A549 treated with AZD2906 at 1 μM for 4 hours (cell line): Measurements from ENCODE around the gene SAP30. TPM values are rescaled to one million over a fixed set of nuclear protein-coding genes. Genes with fewer than 3 reads are reported as not detected.

ENCODE experiments used
- total RNA-seq: library from RNA; stranded (reverse); fragments of 200-300 nt; extraction: Qiagen RNA extraction; gene quantifications from 5 replicates; pipeline ENCODE4 v1.2.3, GENCODE V29; 2022

The SAP30 gene, protein sequence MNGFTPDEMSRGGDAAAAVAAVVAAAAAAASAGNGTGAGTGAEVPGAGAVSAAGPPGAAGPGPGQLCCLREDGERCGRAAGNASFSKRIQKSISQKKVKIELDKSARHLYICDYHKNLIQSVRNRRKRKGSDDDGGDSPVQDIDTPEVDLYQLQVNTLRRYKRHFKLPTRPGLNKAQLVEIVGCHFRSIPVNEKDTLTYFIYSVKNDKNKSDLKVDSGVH
- total RNA-seq, result 23.3 to 25.9 TPM (median 24.1 TPM) in 5 replicates

DNA sequence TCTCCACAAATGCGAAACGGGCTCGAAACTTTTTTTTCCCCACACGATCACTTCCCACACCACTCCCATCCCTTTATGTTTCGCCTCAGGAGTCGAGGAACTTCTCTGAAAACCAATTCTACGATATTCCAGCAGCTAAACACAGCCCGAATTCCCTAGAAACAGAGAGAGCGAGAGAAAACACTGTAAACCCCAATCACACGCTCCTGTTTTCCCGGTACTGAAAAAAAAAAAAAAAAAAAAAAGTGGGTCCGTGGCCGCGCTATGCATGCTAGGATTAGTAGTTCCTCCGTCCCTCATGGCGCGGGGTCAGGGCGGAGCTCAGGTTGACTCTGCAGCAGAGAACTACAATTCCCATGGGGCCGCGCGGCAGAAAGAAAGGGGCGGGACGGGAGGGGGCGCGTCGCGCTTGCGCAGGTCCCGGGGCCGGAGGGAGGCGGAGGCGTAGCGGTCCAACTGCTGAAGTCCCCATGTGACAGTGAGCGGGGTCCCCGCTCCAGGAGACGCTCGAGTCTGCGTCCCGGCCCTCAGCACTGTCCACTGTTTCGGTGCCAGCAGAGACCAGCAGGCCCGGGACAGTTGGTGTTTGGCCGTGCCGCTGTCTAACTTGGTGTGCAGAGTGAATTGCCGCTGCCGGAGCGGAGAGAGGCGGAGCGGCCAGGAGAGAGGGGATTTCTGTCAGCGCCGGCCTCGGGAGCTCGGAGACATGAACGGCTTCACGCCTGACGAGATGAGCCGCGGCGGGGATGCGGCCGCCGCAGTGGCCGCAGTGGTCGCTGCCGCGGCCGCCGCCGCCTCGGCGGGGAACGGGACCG is at the start of gene SAP30:
SAP30 (plus strand) TSS at position 478 of the 815 bp plus-strand sequence; CDS start at position 707, 229 bp downstream.

DNA sequence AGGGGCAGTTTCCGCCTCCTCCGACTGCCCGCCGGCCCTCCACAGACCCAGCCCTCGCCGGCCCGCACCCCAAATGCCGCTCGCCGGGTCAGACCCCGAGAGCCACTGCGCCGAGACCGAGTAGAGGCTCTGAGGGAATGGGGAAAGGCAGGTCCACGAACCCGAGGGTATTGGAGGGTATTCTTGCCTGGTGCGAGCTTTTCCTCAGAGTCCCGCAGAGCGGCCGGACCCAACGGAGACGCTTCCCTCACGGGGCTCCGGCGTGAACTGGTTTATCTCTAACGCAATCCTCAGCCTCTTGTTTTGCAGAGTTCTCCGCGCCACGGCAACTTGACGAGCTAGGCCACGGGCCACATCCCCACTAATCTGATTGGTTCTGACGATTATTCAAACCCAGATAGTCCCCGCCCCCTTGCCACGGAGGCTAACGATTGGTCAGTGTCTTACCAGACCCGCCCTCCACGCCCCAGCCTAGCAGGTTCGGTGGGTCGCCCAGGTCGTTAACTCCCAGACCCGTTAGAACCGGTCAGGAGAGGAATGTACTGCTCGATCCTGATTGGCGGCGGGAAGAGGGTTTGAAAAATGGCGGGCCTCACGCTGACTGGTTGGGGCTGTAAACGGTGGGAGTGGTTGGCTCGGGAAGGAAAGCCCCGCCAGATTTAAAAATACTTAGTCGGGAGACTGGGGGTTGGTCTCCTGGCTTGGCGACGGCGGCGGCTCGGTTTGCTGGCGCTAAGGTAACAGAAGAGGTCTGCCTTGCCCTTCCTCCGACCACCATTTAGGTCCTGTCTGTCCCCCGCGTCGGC is 36.5 kb upstream of the SAP30 start, which contains the start of gene HMGB2:
HMGB2 (minus strand) TSS at position 274 of the 806 bp plus-strand sequence. CDS start 709 bp downstream, outside the sequence.

DNA sequence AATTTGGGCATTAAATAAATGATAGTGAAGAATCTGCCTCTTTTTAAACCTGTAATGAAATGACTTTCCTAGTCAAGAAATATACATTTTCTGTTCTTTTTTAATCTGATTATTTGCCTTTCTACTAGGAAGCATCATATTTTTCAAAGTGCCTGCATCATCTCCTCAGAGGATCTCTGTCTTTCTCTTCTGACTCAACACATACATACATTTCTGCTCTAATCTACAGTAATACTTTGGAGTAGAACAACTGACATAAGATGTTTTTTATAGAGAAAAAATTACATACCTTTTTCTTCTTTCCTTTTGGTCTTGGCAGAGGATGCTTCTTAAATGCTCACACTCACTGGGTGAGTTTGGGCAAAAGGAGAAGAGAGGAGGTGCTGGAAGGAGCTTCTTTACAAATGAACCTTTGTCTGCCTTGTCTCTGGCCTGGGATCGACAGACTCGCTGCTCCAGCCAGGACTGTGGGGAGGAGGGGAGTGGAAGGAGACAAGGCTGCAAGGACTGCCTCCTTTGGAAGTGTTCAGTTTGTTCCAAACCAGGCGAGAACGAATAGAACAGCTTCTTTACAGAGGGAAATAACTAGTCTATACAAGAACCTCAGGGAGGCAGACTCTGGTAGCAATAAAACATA is 28.1 kb downstream of the SAP30 start, which contains the start of gene SCRG1:
SCRG1 (minus strand) TSS at position 338 of the 637 bp plus-strand sequence. CDS start 7,702 bp downstream, outside the sequence.

Other genes with a start within 250 kb of the SAP30 start
- gene GALNT7, start 202.1 kb upstream of the SAP30 start, total RNA-seq, result 20.0 to 30.3 TPM (median 23.8 TPM) in 5 replicates
- 102 to 128 TPM (median 122 TPM) in 5 replicates for gene HMGB2, start 36.6 kb upstream of the SAP30 start, total RNA-seq
- not detected in 5 replicates for gene SCRG1, start 28.2 kb downstream of the SAP30 start, total RNA-seq
- 0.21 to 0.41 TPM (median 0.24 TPM) in 5 replicates for gene HAND2, start 159.3 kb downstream of the SAP30 start, total RNA-seq